Muscle of leg (tissue), 11 donors: ENCODE data around the gene PAOX. TPM values are rescaled to one million over a fixed set of nuclear protein-coding genes. Genes with fewer than 3 reads are reported as not detected.

Source experiments
- DNase-seq: peaks from one replicate; pipeline ENCODE4 v3.0.0; 2013
- H3K27ac ChIP-seq: one replicate; pipeline ENCODE4 v1.5.1; 2013; ENCODE audit warnings: mild to moderate bottlenecking, low read length, control low read depth
- H3K27me3 ChIP-seq: one replicate; pipeline ENCODE4 v1.6.1; 2013; ENCODE audit warnings: low read length; ENCODE audit not compliant: control insufficient read depth, insufficient read depth
- H3K36me3 ChIP-seq: one replicate; pipeline ENCODE4 v1.6.1; 2013; ENCODE audit warnings: low read length; ENCODE audit not compliant: control insufficient read depth, insufficient read depth
- H3K4me1 ChIP-seq: one replicate; pipeline ENCODE4 v1.6.1; 2013; ENCODE audit warnings: low read length; ENCODE audit not compliant: control insufficient read depth, insufficient read depth
- H3K4me3 ChIP-seq: one replicate; pipeline ENCODE4 v1.5.1; 2013; ENCODE audit warnings: low read length, control low read depth
- H3K9me3 ChIP-seq: replicated peaks from 2 replicates; pipeline ENCODE4 v1.6.1; 2013; ENCODE audit warnings: low read depth, low read length; ENCODE audit not compliant: control insufficient read depth
- WGBS: methylation state at CpG from one replicate; pipeline ENCODE4 v1.1.5; 2013; ENCODE audit warnings: missing lambda C conversion rate; ENCODE audit not compliant: insufficient coverage; 5-methylcytosine and 5-hydroxymethylcytosine counted together
- polyA plus RNA-seq, 8 donors: library from polyadenylated mRNA; unstranded; fragments of 120-200 nt; gene quantifications; one replicate each; pipeline versions ENCODE4 v1.2.1 to v1.2.3, GENCODE V29; 2013; ENCODE audit warnings: inconsistent platforms in 1 of 8, low replicate concordance in 1 of 8; ENCODE audit not compliant: insufficient read length in 8 of 8, insufficient read depth in 1 of 8
- total RNA-seq: library from RNA; stranded (reverse); fragments of 120-200 nt; gene quantifications from one replicate; pipeline ENCODE4 v1.2.4, GENCODE V29; 2013

PAOX gene
- total and polyA plus RNA-seq, 9 donors, result 2.7 to 4.9 (median 3.6) TPM

GRCh38 chr10:133350283-133350949 is 28.6 kb upstream of the PAOX start:
- Histone ChIP-seq H3K27me3 (peaks cover 18% of the 10 kb centered on the region), H3K4me3 (no peak overlapping the region), H3K36me3 (no peaks in the 10 kb centered on the region), H3K27ac (no peak overlapping the region), H3K4me1 (no peaks in the 10 kb centered on the region), H3K9me3 (no peaks in the 10 kb centered on the region)
- WGBS, result 71% methylated on average over 12 of the region's 12 CpGs
- DNase-seq, result no peak

- DNase-seq, result no peak
- Histone ChIP-seq H3K4me3 (no peak overlapping the region), H3K4me1 (peaks cover 2% of the 10 kb centered on the region), H3K9me3 (no peaks in the 10 kb centered on the region), H3K27ac (no peak overlapping the region), H3K27me3 (peaks cover 16% of the 10 kb centered on the region), H3K36me3 (no peaks in the 10 kb centered on the region)
- 27% methylated on average over 12 of the region's 13 CpGs for WGBS
Measured at GRCh38 chr10:133350950-133351329, 28.1 kb upstream of the PAOX start.

GRCh38 chr10:133351408-133352318 is 27.4 kb upstream of the PAOX start:
- Histone ChIP-seq H3K27ac (no peak overlapping the region), H3K4me1 (peaks cover 7% of the 10 kb centered on the region), H3K4me3 (no peak overlapping the region), H3K36me3 (no peaks in the 10 kb centered on the region), H3K9me3 (no peaks in the 10 kb centered on the region), H3K27me3 (peaks cover 12% of the 10 kb centered on the region)
- DNase-seq, result no peak
- 47% methylated on average over 21 of the region's 24 CpGs for WGBS

GRCh38 chr10:133353202-133353959 is 25.7 kb upstream of the PAOX start:
- H3K27ac ChIP-seq, result no peak overlapping the region
- H3K36me3 ChIP-seq, result no peaks in the 10 kb centered on the region
- 75% methylated on average over 15 of the region's 16 CpGs for WGBS
- peaks cover 4% of the 10 kb centered on the region for H3K27me3 ChIP-seq
- H3K4me1 ChIP-seq, result peaks cover 13% of the 10 kb centered on the region
- no peaks in the 10 kb centered on the region for H3K9me3 ChIP-seq
- no peak overlapping the region for H3K4me3 ChIP-seq
- DNase-seq, result no peak

GRCh38 chr10:133353988-133354605 is 25.0 kb upstream of the PAOX start:
- no peak overlapping the region for H3K27ac ChIP-seq
- H3K4me3 ChIP-seq, result no peak overlapping the region
- WGBS, result 82% methylated on average over 14 of the region's 16 CpGs
- H3K9me3 ChIP-seq, result no peaks in the 10 kb centered on the region
- H3K4me1 ChIP-seq, result peaks cover 13% of the 10 kb centered on the region
- H3K27me3 ChIP-seq, result peaks cover 3% of the 10 kb centered on the region
- no peaks in the 10 kb centered on the region for H3K36me3 ChIP-seq
- no peak for DNase-seq

GRCh38 chr10:133354672-133355240 is 24.3 kb upstream of the PAOX start:
- 88% methylated on average over 10 of the region's 14 CpGs for WGBS
- Histone ChIP-seq H3K27ac (no peak overlapping the region), H3K36me3 (no peaks in the 10 kb centered on the region), H3K9me3 (no peaks in the 10 kb centered on the region), H3K4me1 (peaks cover 13% of the 10 kb centered on the region), H3K27me3 (peaks cover 2% of the 10 kb centered on the region), H3K4me3 (no peak overlapping the region)
- no peak for DNase-seq

- Histone ChIP-seq H3K27ac (no peak overlapping the region), H3K36me3 (no peaks in the 10 kb centered on the region), H3K9me3 (no peaks in the 10 kb centered on the region), H3K4me3 (no peak overlapping the region), H3K27me3 (peaks cover 2% of the 10 kb centered on the region), H3K4me1 (peaks cover 13% of the 10 kb centered on the region)
- no peak for DNase-seq
- WGBS, result 95% methylated on average over 4 of the region's 6 CpGs
Measured at GRCh38 chr10:133355266-133355665, 23.8 kb upstream of the PAOX start.

- Histone ChIP-seq H3K36me3 (no peaks in the 10 kb centered on the region), H3K27ac (no peak overlapping the region), H3K4me3 (no peak overlapping the region), H3K9me3 (no peaks in the 10 kb centered on the region), H3K4me1 (peaks cover 13% of the 10 kb centered on the region), H3K27me3 (peaks cover 1% of the 10 kb centered on the region)
- WGBS, result 94% methylated on average over 2 of the region's 3 CpGs
- no peak for DNase-seq
Measured at GRCh38 chr10:133355991-133356390, 23.1 kb upstream of the PAOX start.

GRCh38 chr10:133356549-133357284 is 22.3 kb upstream of the PAOX start:
- Histone ChIP-seq H3K27me3 (no peaks in the 10 kb centered on the region), H3K9me3 (peaks cover 2% of the 10 kb centered on the region), H3K27ac (no peak overlapping the region)

More at GRCh38 chr10:133356549-133357284, 22.3 kb upstream of the PAOX start:
- WGBS, result 42% methylated on average over 27 of the region's 27 CpGs
- H3K4me1 ChIP-seq, result peaks cover 13% of the 10 kb centered on the region
- peaks cover 4% of the 10 kb centered on the region for H3K36me3 ChIP-seq
- no peak for DNase-seq
- H3K4me3 ChIP-seq, result peak overlapping the region; percentile 42
